HG03439 (cell line): ENCODE data around the gene KBTBD4.

Experiments
- ATAC-seq: cut with Tn5 transposase; IDR thresholded peaks from one replicate; pipeline ENCODE4 v1.9.1; 2021; ENCODE audit warnings: mild to moderate bottlenecking, moderate library complexity; ENCODE audit not compliant: unreplicated experiment

Gene KBTBD4

DNA sequence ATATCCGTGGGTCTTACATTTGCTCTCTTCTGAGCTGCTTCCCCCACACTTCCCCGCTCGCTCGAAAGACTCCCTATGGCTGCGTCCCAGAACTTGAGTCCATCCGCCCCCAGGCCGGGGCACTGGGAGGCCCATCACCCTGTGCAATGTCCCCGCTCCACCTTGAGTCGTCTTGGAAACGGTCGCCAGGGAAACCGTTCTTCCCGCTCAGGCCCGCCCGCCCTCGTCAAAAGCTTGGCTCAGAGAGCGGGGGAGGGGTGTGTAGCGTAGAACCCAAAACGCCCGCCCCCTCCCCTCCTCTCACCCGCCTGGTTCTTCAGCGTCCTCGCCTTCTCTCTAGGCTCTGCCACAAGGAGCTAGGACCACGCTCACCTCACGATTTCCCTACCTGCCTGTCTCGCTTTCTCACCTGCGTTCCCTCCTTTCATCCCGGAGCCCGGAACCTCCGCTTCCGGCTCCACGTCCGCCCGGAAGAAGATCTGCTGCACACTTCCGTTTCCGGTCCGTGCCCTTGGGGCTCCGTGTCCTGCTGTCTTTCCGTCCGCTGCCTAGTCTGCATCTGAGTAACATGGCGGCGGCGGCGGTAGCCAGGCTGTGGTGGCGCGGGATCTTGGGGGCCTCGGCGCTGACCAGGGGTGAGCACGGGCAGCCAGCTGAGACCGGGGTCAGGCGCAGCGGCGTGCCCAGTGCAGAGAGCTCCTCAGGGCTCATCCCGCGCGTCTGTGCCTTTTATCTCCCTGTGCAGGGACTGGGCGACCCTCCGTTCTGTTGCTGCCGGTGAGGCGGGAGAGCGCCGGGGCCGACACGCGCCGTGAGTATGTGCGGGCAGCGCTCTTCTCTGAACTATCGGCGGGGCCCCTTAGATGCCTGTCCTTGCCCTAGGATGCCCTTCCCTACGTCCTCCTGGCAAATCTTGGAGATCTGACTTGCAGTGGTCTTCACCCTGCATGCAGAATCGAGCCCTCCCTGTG is at the start of gene KBTBD4, which contains the start of gene NDUFS3:
Gene KBTBD4, minus strand, starts transcription at position 447 of the 971 bp plus-strand sequence. Its CDS starts 19 bp downstream, at position 428.
Gene NDUFS3, plus strand, starts transcription at position 551 of the 971 bp plus-strand sequence. Its CDS starts 18 bp downstream, at position 569.
- peak; percentile 91 for ATAC-seq

GRCh38 chr11:47628026-47628425 is 49.3 kb upstream of the KBTBD4 start:
- ATAC-seq: no peak

- no peak for ATAC-seq
Measured at GRCh38 chr11:47626234-47626633, 47.5 kb upstream of the KBTBD4 start.

- no peak for ATAC-seq
Measured at GRCh38 chr11:47620836-47621378, 42.1 kb upstream of the KBTBD4 start.

DNA sequence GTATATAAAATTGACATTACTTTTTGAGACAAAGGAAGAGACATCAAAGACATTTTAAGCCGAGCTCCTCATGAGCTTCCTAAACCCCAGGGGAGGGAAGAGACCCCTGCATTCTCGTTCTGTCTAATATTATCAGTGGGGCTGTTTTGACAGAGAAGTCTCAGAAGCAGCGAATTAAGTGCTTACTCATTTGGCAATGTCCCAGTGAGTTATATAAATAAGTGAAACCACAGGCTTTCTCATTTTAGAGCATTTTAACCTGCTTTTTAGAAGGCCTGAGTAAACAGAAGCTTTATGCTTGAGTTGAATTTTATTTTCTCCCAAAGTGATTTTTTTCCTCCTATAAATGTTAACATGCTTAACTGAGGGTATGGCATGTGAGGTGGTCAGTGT is 38.6 kb upstream of the KBTBD4 start:
- ATAC-seq: no peak

- no peak for ATAC-seq
Measured at GRCh38 chr11:47616726-47617416, 38.1 kb upstream of the KBTBD4 start.

DNA sequence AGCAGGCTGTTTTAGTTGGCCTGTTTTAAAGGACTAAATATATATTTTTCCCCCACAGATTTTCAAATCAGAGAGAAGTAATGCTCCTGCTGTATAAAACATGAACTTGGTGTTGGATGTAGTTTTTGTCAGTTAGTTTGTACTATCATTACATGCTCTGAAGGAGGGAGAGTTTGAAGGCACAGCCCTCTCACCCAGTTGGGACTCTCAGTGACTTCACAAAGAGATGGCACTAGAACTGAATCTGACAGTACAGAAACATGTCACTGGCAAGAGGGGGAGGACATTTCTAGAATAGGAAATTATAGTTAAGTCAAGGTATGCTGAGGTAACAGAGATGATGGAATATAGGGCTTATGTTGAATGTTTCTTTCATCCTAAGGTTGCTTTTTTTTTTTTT is 36.5 kb upstream of the KBTBD4 start:
- ATAC-seq: no peak

DNA sequence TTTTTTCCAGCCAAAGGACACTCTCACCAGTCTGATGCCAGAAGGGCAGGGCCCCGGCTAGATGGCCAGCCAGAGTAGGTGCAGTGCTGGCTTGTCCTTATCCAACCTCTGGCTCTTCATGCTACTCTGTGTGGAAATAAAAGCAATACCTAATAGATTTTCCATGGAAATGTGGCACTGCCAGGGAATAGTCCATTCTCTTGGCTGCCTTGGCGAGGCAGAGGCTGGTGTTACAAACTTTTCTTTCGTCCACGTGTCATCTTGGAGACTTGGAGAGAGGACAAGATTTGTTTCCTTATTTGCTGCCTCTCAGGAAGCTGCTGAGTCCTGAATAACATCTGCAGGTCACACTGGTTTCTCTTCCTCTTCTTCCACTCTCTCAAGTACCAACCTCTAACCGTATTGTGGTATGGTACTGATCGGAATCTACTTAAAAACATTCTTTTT is 32.6 kb upstream of the KBTBD4 start:
- no peak for ATAC-seq

DNA sequence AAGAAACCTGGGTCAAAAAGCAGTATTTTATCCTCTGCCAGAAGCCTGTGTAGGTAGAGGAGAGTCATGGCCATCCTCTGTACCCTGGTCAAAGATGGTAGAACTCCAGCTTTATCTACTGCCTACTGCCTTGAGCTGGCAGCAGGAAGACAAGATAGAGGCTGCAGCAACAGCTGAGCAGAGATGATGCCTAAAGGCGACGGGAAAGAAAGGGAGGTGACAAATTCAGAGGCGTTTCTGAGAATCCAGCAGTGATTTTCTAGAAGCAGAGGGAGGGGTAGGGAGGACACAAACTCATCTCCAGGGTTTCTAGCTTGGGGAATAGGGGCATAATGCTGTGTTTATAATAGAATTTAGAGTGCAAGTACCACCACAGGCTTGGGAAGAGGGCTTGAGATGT is 30.9 kb upstream of the KBTBD4 start:
- no peak for ATAC-seq

GRCh38 chr11:47607380-47607779 is 28.6 kb upstream of the KBTBD4 start:
- ATAC-seq: no peak

DNA sequence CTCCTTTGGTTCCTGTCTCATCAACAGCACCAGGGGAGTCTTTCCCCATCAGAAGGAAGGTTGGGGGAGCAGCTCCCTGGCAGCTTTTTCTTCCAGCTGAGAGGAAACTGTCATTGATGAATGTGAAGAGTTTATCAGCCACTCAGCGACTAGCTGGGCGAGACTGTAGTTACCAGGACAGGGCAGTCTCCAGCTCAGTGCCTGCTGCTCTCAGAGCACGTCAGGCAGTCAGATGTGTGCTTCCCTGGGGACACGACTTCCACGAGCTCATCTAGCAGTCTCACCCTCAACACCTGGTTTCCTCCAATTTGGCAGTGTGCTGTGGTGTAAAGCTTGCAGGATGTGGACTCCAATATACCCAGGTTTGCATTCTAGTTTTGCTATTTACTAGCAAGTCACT is 28.0 kb upstream of the KBTBD4 start:
- no peak for ATAC-seq

DNA sequence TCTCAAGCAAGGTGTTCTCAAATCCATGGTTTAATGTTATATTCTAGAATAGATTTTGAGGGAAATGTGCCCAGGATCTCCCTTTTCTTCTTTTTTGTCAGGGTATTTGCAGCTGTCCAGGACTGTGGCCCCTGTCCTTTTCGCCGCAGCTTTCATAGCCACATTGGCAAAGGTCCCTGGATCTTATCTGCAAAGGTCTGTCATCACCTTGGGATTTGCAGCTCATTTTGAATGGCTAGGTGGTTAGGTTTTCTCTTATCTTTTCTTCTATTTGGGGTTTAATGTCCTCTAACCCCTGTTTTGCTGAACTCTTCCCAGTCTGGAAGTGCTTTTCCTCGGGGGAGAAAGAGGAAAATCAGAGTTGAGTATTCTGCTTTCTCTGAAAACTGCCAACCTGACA is 27.2 kb upstream of the KBTBD4 start:
- ATAC-seq: no peak

DNA sequence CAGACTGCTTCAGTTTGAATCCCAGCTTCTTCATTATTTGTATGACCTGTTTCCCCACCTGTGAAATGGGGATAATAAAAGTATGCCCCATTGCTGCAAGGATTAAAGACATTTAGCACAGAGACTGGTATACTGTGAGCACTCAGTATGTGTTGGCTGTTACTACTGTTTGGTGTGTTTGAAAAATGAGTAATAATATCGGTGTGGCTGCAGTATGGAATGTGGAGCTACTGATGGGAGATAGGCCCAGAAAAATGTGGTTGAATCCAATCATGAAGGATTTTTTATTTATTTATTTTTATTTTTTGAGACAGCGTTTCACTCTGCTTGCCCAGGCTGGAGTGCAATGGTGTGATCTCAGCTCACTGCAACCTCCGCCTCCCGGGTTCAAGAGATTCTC is 24.5 kb upstream of the KBTBD4 start:
- ATAC-seq: no peak

GRCh38 chr11:47599902-47600301 is 21.1 kb upstream of the KBTBD4 start:
- no peak for ATAC-seq

DNA sequence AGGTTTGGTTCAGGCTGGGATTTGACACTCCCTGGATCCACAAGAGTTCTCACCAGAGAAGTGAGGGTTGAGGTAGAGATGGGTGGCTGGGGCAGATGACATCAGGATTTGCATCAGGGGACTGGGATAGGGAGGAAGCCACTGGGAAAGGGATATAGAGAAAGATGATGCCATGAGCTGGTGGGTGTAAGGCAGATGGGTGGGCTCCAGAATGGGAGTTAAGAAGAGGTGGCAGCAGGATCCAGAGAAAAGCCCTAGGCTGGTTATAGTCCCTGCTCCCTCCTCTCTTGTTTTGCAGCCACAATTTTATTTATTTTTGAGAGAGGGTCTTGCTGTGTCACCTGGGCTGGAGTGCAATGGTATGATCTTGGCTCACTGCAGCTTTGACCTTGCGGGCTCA is 17.2 kb upstream of the KBTBD4 start:
- ATAC-seq: no peak

DNA sequence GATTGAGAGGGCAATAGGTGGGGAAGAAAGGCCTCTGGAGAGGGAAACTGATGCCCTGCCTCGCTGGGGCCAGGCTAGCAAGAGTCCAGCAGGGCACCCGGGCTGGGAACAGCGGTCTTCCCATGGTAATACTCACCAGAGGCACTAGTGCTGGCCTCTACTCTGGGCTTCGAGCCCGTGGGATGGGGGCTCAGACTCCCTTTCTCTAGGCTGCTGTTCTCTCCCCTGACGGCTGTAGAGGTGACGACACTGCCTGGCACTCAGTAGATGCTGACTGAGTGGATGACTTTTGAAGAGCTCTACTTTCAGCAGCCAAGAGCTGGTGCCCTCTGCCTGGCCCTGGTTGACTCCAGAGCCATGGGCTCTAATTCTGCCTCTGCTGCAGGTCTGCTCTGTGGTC is 16.3 kb upstream of the KBTBD4 start:
- ATAC-seq: no peak

DNA sequence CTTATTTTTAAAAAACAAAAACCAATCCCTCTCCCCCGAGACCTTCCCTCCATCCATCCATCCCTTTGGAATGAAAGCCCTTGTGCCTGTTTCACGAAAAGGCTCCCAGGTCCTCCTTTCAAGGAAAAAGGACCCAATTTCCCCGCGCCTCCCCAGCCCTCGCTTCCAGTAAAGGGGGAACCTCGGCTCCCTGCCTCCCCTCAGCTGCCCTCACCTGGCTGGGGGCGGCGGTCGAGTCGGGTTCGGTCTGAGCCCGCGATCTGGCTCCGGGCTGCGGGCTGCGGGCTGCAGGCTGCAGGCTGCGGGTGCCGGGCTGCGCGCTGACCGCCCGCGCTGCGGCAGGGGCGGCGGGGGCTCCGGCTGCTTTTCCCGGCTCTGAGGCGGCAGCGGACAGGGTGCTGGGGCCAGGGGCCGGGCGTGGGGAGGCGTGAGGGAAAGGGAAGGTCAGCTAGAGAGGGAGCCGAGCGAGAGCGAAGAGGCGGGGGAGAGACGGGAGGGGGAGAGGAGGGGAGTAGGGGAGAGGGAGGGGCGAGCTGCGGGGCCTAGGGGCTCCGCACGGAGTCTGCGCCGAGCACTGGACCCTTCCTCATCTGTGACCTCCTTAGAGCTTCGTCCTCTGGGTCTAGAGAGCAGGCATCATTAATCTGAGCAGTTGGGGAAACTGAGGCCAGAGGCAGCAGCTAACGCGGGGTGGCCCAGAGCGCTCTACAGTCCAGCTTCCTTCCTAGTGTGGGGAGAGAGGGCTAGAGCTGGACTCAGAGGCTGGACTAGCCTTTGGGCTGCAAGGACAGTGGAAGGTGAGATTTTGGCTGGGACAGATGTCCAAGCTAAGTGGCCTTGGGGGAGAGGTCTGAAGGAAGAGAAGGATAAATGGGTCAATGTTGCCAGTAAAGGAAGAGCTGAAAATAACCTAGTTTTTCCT is 15.4 kb upstream of the KBTBD4 start, which contains the start of gene C1QTNF4:
Gene C1QTNF4, minus strand, starts transcription at position 478 of the 922 bp plus-strand sequence. CDS start 3,601 bp downstream, outside the sequence.
- no peak for ATAC-seq

- no peak for ATAC-seq
Measured at GRCh38 chr11:47593492-47593933, 14.7 kb upstream of the KBTBD4 start.

DNA sequence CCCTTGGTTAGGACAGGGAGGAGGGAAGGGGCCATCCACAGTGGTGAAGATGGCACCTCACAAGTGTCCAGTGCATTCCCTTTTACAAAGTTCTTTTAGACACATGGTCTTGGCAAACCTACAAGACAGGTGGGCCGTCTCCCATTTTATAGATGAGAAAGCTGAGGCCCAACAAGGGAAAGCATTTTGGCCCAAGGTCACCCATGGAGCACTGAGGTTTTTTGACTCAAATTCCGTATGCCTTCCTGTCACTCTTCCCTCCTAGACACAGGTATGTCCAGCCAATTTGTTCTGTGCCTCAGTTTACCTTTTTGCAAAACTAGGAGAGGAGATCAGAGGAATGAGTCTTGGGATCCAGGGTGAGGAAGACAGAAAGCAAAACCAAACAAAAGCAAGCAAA is 14.2 kb upstream of the KBTBD4 start:
- ATAC-seq: no peak

DNA sequence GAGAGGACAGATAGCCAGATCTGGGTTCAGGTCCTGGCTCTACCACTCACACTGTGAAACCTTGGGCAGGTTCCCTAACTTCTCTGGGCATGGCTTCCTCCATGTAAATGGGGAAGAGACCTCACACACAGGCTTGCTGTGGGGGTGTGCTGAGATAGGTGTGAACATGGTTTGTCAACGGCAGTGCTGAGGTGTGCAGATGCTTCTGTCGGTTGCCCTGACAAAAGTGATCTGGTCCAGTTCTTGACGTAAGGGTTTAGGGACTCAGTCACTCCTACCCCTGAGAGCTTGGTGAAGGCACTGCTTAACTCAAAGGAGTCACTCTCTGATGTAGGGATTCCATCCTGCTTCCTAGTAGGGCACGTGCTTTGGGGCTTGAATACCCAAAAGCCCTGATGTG is 13.5 kb upstream of the KBTBD4 start:
- no peak for ATAC-seq
